Bronchial epithelial cell (primary cell): Measurements from ENCODE around the gene XPNPEP1. TPM values are rescaled to one million over a fixed set of nuclear protein-coding genes. Genes with fewer than 3 reads are reported as not detected.

ENCODE experiments used
- DNase-seq: peaks from one replicate; pipeline ENCODE4 v3.0.0-alpha.2; 2010; ENCODE audit warnings: low read depth
- FAIRE-seq: peaks from 2 replicates; lab custom pipeline; 2011; peaks lifted over from hg19 to GRCh38; lab: Jason Lieb, UNC
- H3K27me3 ChIP-seq: 2 replicates; pipeline ENCODE4 v1.5.1; 2011; ENCODE audit warnings: low read length; ENCODE audit not compliant: control insufficient read depth, insufficient read depth
- H3K36me3 ChIP-seq: 2 replicates; pipeline ENCODE4 v1.5.1; 2011; ENCODE audit warnings: low read length; ENCODE audit not compliant: control insufficient read depth, insufficient read depth
- H3K4me3 ChIP-seq: 2 replicates; pipeline ENCODE4 v1.5.1; 2011; ENCODE audit warnings: mild to moderate bottlenecking, low read depth, low read length, control low read depth
- total RNA-seq: library from RNA; depleted of rRNA; stranded (reverse); fragments of >200 nt; gene quantifications from 2 replicates; pipeline ENCODE4 v1.2.1, GENCODE V29; 2014
- TF ChIP-seq, protein P1 (sequence below): IDR thresholded peaks from 2 replicates; pipeline ENCODE4 v1.5.1; 2011; ENCODE audit warnings: mild to moderate bottlenecking, moderate library complexity, low read length, control low read depth, inconsistent platforms; ENCODE audit not compliant: insufficient read depth, severe bottlenecking

The XPNPEP1 gene
- total RNA-seq, 1 donor from 2014 or later: 76.6 TPM

DNA sequence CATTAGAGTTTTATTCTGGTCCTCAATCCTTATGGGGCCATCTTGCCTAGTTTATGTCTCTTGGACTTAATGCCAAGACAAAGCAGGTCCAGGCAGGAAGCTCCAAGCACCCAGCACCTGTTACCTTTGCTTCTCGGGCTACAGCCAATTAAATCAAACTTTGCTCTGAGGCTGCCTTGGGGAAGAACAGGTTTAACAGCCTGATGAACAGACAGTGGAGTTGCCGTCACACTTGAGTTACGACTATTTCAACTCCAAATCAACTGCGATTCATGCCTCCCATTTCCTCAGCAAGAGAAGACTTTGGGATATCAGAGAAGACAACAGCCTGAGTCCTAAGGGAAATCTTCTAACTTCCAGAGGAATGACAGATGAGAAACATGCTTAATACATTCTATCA lies 62.2 kb downstream of the XPNPEP1 start:
- H3K4me3 ChIP-seq: no peak overlapping the region
- DNase-seq (peak; percentile 52), FAIRE-seq (peak; percentile 13)
- TF ChIP-seq, protein P1, sequence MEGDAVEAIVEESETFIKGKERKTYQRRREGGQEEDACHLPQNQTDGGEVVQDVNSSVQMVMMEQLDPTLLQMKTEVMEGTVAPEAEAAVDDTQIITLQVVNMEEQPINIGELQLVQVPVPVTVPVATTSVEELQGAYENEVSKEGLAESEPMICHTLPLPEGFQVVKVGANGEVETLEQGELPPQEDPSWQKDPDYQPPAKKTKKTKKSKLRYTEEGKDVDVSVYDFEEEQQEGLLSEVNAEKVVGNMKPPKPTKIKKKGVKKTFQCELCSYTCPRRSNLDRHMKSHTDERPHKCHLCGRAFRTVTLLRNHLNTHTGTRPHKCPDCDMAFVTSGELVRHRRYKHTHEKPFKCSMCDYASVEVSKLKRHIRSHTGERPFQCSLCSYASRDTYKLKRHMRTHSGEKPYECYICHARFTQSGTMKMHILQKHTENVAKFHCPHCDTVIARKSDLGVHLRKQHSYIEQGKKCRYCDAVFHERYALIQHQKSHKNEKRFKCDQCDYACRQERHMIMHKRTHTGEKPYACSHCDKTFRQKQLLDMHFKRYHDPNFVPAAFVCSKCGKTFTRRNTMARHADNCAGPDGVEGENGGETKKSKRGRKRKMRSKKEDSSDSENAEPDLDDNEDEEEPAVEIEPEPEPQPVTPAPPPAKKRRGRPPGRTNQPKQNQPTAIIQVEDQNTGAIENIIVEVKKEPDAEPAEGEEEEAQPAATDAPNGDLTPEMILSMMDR: no peak
- peaks cover 4% of the 10 kb centered on the region for H3K36me3 ChIP-seq
- no peaks in the 10 kb centered on the region for H3K27me3 ChIP-seq

DNA sequence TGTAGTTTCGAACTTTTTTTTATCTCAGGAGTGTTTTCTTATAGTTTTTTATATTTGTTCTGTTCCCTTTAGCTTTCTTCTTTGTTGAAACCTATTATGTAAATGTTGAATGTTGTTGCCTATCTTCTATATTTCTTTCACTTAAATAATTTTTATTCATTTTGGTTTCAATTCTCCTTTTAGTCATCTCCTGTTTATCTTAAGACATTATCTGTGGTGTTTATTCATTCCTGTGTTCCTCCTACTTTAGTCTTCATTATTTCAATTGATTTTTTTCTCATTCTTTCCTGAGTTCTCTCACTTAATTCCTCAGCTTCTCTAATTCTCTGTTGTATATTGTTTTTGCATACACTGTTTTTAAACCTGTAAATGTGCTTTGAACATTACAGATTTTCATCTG lies 64.1 kb downstream of the XPNPEP1 start:
- FAIRE-seq (no peak), DNase-seq (no peak)
- no peaks in the 10 kb centered on the region for H3K27me3 ChIP-seq
- no peak overlapping the region for H3K4me3 ChIP-seq
- TF ChIP-seq, protein P1: no peak
- peaks cover 2% of the 10 kb centered on the region for H3K36me3 ChIP-seq

DNA sequence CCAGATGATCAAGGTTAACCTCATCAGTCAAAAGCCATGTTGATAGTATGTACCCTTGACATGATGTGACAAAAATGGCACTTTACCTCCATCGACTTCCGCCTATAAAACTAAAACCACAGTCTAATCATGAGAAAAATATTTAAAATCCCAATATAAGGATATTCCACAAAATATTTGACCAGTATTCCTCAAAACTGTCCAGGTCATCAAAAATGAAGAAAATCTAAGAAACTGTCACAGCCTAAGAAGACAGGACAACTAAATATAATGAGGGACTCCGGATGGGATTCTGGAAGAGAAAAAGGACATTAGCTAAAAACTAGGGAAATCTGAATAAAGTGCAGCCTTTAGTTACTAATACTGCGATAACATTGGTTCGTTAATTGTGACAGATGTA lies 67.6 kb downstream of the XPNPEP1 start:
- H3K36me3 ChIP-seq: no peaks in the 10 kb centered on the region
- FAIRE-seq: no peak
- TF ChIP-seq, protein P1: no peak

DNA sequence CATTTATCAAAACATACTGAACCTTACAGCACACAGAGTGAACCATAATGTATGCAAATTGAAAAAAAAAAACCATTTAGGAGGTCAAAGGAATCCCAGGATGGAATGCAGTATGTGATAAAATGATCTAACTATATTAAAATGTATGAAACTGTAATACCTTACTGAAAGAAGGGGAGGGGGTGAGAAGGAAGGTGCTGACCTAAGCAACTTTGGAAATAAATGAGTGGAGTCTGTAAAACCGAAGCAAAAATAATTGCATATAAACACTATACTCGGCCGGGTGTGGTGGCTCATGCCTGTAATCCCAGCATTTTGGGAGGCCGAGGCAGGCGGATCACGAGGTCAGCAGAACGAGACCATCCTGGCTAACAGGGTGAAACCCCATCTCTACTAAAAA lies 69.4 kb downstream of the XPNPEP1 start:
- Histone ChIP-seq H3K27me3 (no peaks in the 10 kb centered on the region), H3K4me3 (no peak overlapping the region), H3K36me3 (no peaks in the 10 kb centered on the region)
- TF ChIP-seq, protein P1: no peak
- DNase-seq: no peak
- no peak for FAIRE-seq

More for the DNA sequence above, 67.6 kb downstream of the XPNPEP1 start:
- Histone ChIP-seq H3K4me3 (no peak overlapping the region), H3K27me3 (no peaks in the 10 kb centered on the region)
- DNase-seq: no peak

DNA sequence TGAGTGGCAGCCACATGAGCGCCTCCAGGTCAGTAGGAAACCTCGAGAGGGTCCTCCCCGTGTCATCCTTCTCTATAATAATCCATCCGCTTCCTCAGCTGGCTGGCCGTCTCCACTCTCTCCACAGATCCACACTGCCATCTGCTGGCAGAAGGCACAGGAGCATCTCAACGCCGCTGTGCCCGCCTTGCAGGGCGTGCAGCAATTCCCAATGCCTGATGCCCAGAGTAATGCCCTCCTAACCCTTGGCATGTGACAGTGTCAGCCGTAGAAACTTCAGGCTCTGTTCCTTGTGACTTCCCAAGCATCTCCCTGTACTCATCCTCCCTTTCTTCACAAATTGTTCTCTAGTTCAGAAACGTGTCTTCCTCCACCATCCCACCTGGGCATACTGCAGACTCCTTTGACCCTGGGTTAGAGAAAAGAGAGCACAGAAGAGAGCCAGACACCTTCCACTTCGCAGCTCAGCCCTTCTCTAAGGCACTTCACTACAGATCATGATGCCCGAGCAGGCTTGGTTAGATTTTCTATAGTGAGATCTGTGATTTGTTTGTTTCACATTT lies 70.8 kb downstream of the XPNPEP1 start:
- DNase-seq: peak; percentile 50
- FAIRE-seq: no peak
- TF ChIP-seq, protein P1: peak; percentile 95
- H3K36me3 ChIP-seq: no peaks in the 10 kb centered on the region
- H3K27me3 ChIP-seq: no peaks in the 10 kb centered on the region
- no peak overlapping the region for H3K4me3 ChIP-seq
